HepG2 (cell line): ENCODE data around the gene SLC25A27. TPM values are rescaled to one million over a fixed set of nuclear protein-coding genes. Genes with fewer than 3 reads are reported as not detected.
A peak's percentile ranks its signal among the peaks of the same experiment; 100 is the strongest.

Source experiments
- ATAC-seq: fragments of 200-7000 bp; cut with Tn5 transposase; 3 replicates; pipeline ENCODE4 v1.9.1; 2020; ENCODE audit warnings: mild to moderate bottlenecking, moderate library complexity
- BruUV-seq: library from RNA; stranded (reverse); fragments of 400-500 nt; replicated peaks from 2 replicates; lab custom pipeline; 2021; lab: Mats Ljungman, UMichigan
- CTCF ChIA-PET: fragments of 300-600 bp; formaldehyde crosslinking; extraction: SDS; loops from one replicate; lab custom pipeline; 2021; ENCODE audit warnings: low total read pairs, inconsistent platforms, low intra/inter-chr PET ratio; lab: Yijun Ruan, JAX
- POLR2A ChIA-PET: fragments of 350-600 bp; sonication (Branson Sonifier 250); formaldehyde crosslinking; loops from one replicate; lab custom pipeline; 2020; ENCODE audit warnings: antibody characterized with exemption, inconsistent platforms; lab: Yijun Ruan, JAX
- DNase-seq: peaks from one replicate; pipeline ENCODE4 v3.0.0-alpha.2; 2015; ENCODE audit warnings: low spot score
- FAIRE-seq: peaks from 3 replicates; lab custom pipeline; 2011; peaks lifted over from hg19 to GRCh38; lab: Jason Lieb, UNC
- H2AFZ ChIP-seq: one replicate; pipeline ENCODE4 v1.6.1; 2011; ENCODE audit warnings: low read length, inconsistent platforms
- H3K27ac ChIP-seq: fragments of 300-600 bp; 3 replicates; pipeline ENCODE4 v1.8.0; 2011; ENCODE audit warnings: mixed run types, mild to moderate bottlenecking, mixed read lengths, low read length, inconsistent platforms; ENCODE audit not compliant: insufficient read depth; ENCODE audit errors: extremely low read length
- H3K27me3 ChIP-seq, 2 experiments: fragments of 200-600 bp in 1 of 2; 2 replicates in 1 of 2; 3 replicates in 1 of 2; pipeline versions ENCODE4 v1.6.0 to v1.8.0; 2011; ENCODE audit warnings: low read length in 2 of 2, mild to moderate bottlenecking in 2 of 2, moderate library complexity in 2 of 2, inconsistent platforms in 1 of 2; ENCODE audit not compliant: insufficient read depth in 2 of 2, control insufficient read depth in 1 of 2
- H3K36me3 ChIP-seq, 2 experiments: fragments of 200-600 bp in 1 of 2; replicated peaks in 1 of 2; 2 replicates in 1 of 2; 3 replicates in 1 of 2; pipeline versions ENCODE4 v1.5.1 to v1.8.0; 2011; ENCODE audit warnings: low read length in 2 of 2, inconsistent platforms in 1 of 2; ENCODE audit not compliant: insufficient read depth in 2 of 2, control insufficient read depth in 1 of 2
- H3K4me1 ChIP-seq: 2 replicates; pipeline ENCODE4 v1.5.1; 2012; ENCODE audit warnings: low read length, inconsistent platforms; ENCODE audit not compliant: insufficient read depth
- H3K4me2 ChIP-seq: 2 replicates; pipeline ENCODE4 v1.6.0; 2011; ENCODE audit warnings: low read depth, low read length, inconsistent platforms
- H3K4me3 ChIP-seq, 3 experiments: fragments of 200-600 bp in 1 of 3; sonication (generic), shearing (Covaris generic) in 1 of 3; replicated peaks in 1 of 3; 2 replicates each; pipeline ENCODE4 v1.5.1; 2011 to 2016; ENCODE audit warnings: low read length in 3 of 3, inconsistent platforms in 2 of 3, low read depth in 2 of 3, mild to moderate bottlenecking in 2 of 3, control low read depth in 1 of 3, mixed read lengths in 1 of 3; ENCODE audit not compliant: insufficient read depth in 1 of 3
- H3K79me2 ChIP-seq: one replicate; pipeline ENCODE4 v1.6.1; 2011; ENCODE audit warnings: low read length, inconsistent platforms; ENCODE audit not compliant: insufficient read depth
- H3K9ac ChIP-seq: 2 replicates; pipeline ENCODE4 v1.6.0; 2011; ENCODE audit warnings: mild to moderate bottlenecking, low read depth, low read length, inconsistent platforms; ENCODE audit not compliant: insufficient read depth
- H3K9me3 ChIP-seq: 2 replicates; pipeline ENCODE4 v1.5.1; 2012; ENCODE audit warnings: mild to moderate bottlenecking, low read length
- H4K20me1 ChIP-seq: 2 replicates; pipeline ENCODE4 v1.6.0; 2011; ENCODE audit warnings: inconsistent platforms, mild to moderate bottlenecking, low read length, moderate library complexity; ENCODE audit not compliant: insufficient read depth
- CHCHD3 ChIP-seq: sonication (generic); formaldehyde crosslinking; IDR thresholded peaks from 2 replicates; pipeline ENCODE4 v1.8.0; 2022; ENCODE audit warnings: mild to moderate bottlenecking, missing genetic modification reagents, moderate library complexity
- GFI1 ChIP-seq: sonication (generic); formaldehyde crosslinking; IDR thresholded peaks from 2 replicates; pipeline ENCODE4 v1.5.0; 2020; ENCODE audit warnings: missing genetic modification reagents, mild to moderate bottlenecking, borderline replicate concordance
- HOMEZ ChIP-seq: IDR thresholded peaks from 2 replicates; pipeline ENCODE4 v1.6.1; 2016; ENCODE audit warnings: low read depth
- JUND ChIP-seq: sonication (generic); formaldehyde crosslinking; IDR thresholded peaks from 2 replicates; pipeline ENCODE4 v1.8.0; 2022; ENCODE audit warnings: mild to moderate bottlenecking, missing genetic modification reagents
- MAFK ChIP-seq, 2 experiments: IDR thresholded peaks in 1 of 2; conservative IDR thresholded peaks in 1 of 2; 2 replicates each; pipeline ENCODE4 v1.6.1; 2011; ENCODE audit warnings: improper control_type of control experiment in 2 of 2, low read length in 2 of 2
- SMAD3 ChIP-seq: sonication (generic); formaldehyde crosslinking; IDR thresholded peaks from 2 replicates; pipeline ENCODE4 v1.4.0; 2020; ENCODE audit warnings: missing genetic modification reagents
- SNAI1 ChIP-seq: sonication (generic); formaldehyde crosslinking; IDR thresholded peaks from 2 replicates; pipeline ENCODE4 v1.5.0; 2020; ENCODE audit warnings: mild to moderate bottlenecking, missing genetic modification reagents, borderline replicate concordance
- SNAPC5 ChIP-seq: sonication (generic); formaldehyde crosslinking; IDR thresholded peaks from 2 replicates; pipeline ENCODE4 v1.8.1; 2023; ENCODE audit warnings: mild to moderate bottlenecking, missing genetic modification reagents, borderline replicate concordance
- ZNF343 ChIP-seq: sonication (generic); formaldehyde crosslinking; IDR thresholded peaks from 2 replicates; pipeline ENCODE4 v1.4.0; 2020; ENCODE audit warnings: mild to moderate bottlenecking, missing genetic modification reagents
- ZSCAN29 ChIP-seq: sonication (generic); formaldehyde crosslinking; conservative IDR thresholded peaks from 2 replicates; pipeline ENCODE4 v1.4.0; 2020; ENCODE audit warnings: mild to moderate bottlenecking, missing genetic modification reagents
- WGBS: methylation state at CpG from one replicate; pipeline ENCODE4 v1.1.6; 2017; ENCODE audit warnings: low lambda C conversion rate; 5-methylcytosine and 5-hydroxymethylcytosine counted together
- in situ Hi-C: cut with HindIII; loops from 2 replicates; pipeline ENCODE4 v1.10.0; 2017; ENCODE audit warnings: low pct_unique_long_range_greater_than_20kb; ENCODE audit not compliant: extremely low pct_ligation_motif_present
- intact Hi-C: fragments of 100-400 bp; cut with micrococcal nuclease; formaldehyde crosslinking; loops from one replicate; pipeline ENCODE4 v1.10.0; 2022; ENCODE audit not compliant: unreplicated experiment
- polyA plus RNA-seq, 8 experiments: library from polyadenylated mRNA; depleted of rRNA in 3 of 8; stranded (reverse) in 7 of 8; unstranded in 1 of 8; fragments of >200 nt; fragmentation: Illumina TruSeq in 4 of 8; extraction: Trizol in 4 of 8; gene quantifications; 2 replicates each; pipeline versions ENCODE4 v1.2.1 to v1.2.3, GENCODE V29; 2011 to 2016; ENCODE audit warnings: low read depth in 4 of 8, missing spikeins in 1 of 8, mixed read lengths in 1 of 8; ENCODE audit not compliant: insufficient read depth in 1 of 8
- total RNA-seq, 5 experiments: library from RNA; depleted of rRNA; stranded (reverse); fragments of >200 nt; fragmentation: Illumina TruSeq; extraction: Trizol; gene quantifications; 2 replicates each; pipeline ENCODE4 v1.2.3, GENCODE V29; 2016; ENCODE audit warnings: low read depth in 1 of 5

Gene SLC25A27
- total and polyA plus RNA-seq, 2 of the 13 experiments (the other 11 are each of a cell fraction or from before 2014, with no cell fraction given): 0.46 to 1.3 TPM

- H3K79me2 ChIP-seq: no peaks in the 10 kb centered on the region
- no peaks in the 10 kb centered on the region for H3K36me3 ChIP-seq
- intact Hi-C loops (no loop called here), in situ Hi-C loops (no loop called here)
- TF ChIP-seq CHCHD3 (CRISPR knock-in tag) (no peak), SNAPC5 (CRISPR knock-in tag) (no peak), JUND (CRISPR knock-in tag) (no peak)
- 4% methylated on average over 2 of the region's 2 CpGs for WGBS
- no TSS peak for BruUV-seq
- CTCF ChIA-PET: no interaction called here
- H3K4me1 ChIP-seq: no peaks in the 10 kb centered on the region
- FAIRE-seq: no peak
- no peaks in the 10 kb centered on the region for H3K27me3 ChIP-seq
- H4K20me1 ChIP-seq: no peaks in the 10 kb centered on the region
- no peak overlapping the region for H3K9ac ChIP-seq
- no peak overlapping the region for H3K27ac ChIP-seq
- H3K9me3 ChIP-seq: no peaks in the 10 kb centered on the region
- POLR2A ChIA-PET: no interaction called here
- DNase-seq: no peak
- H3K4me2 ChIP-seq: no peak overlapping the region
- no peak overlapping the region for H2AFZ ChIP-seq
- no peak overlapping the region for H3K4me3 ChIP-seq
- no peak for ATAC-seq
Measured at GRCh38 chr6:46690141-46690755, 37.5 kb downstream of the SLC25A27 start.

GRCh38 chr6:46690911-46691451, 38.2 kb downstream of the SLC25A27 start:
- FAIRE-seq: no peak
- in situ Hi-C loops (no loop called here), intact Hi-C loops (no loop called here)
- Histone ChIP-seq H3K9me3 (no peaks in the 10 kb centered on the region), H3K4me2 (no peak overlapping the region), H2AFZ (no peak overlapping the region), H3K4me3 (no peak overlapping the region), H3K36me3 (no peaks in the 10 kb centered on the region), H3K4me1 (no peaks in the 10 kb centered on the region), H4K20me1 (no peaks in the 10 kb centered on the region), H3K27me3 (no peaks in the 10 kb centered on the region), H3K9ac (no peak overlapping the region), H3K79me2 (no peaks in the 10 kb centered on the region), H3K27ac (no peak overlapping the region)
- BruUV-seq: no TSS peak
- no peak for ATAC-seq
- WGBS: 0% methylated on average over 1 of the region's 1 CpG
- no peak for DNase-seq
- ChIA-PET POLR2A (no interaction called here), CTCF (no interaction called here)
- TF ChIP-seq ZNF343 (CRISPR knock-in tag) (no peak), MAFK (conservative IDR thresholded peaks at IDR 0.05 in 1 of 2, IDR thresholded peaks at IDR 0.05 in 1 of 2; ENCODE audit: low read length in 2 of 2) (0 out of 4 replicates have a peak, but pooled peaks of 1 of the 2 experiments have one; percentile 2), HOMEZ (CRISPR knock-in tag) (no peak), GFI1 (CRISPR knock-in tag) (no peak), SMAD3 (CRISPR knock-in tag) (no peak), SNAI1 (no peak), ZSCAN29 (CRISPR knock-in tag) (no peak)
